GM21737 (cell line): ENCODE results near the gene ZNF219.

Experiments used
- ATAC-seq: cut with Tn5 transposase; IDR thresholded peaks from one replicate; pipeline ENCODE4 v1.9.1; 2021; ENCODE audit warnings: mild to moderate bottlenecking, moderate library complexity; ENCODE audit not compliant: unreplicated experiment

The ZNF219 gene

GRCh38 chr14:21088687-21089086 lies 9.8 kb downstream of the ZNF219 start:
- no peak for ATAC-seq

- ATAC-seq = no peak
These were observed 11.0 kb downstream of the ZNF219 start for GRCh38 chr14:21087294-21088091.

GRCh38 chr14:21086908-21087293 lies 11.6 kb downstream of the ZNF219 start:
- ATAC-seq = no peak

- no peak for ATAC-seq
These were observed 13.2 kb downstream of the ZNF219 start for GRCh38 chr14:21084998-21085853.

GRCh38 chr14:21084396-21084795 lies 14.1 kb downstream of the ZNF219 start:
- no peak for ATAC-seq

GRCh38 chr14:21083565-21084325 lies 14.7 kb downstream of the ZNF219 start:
- no peak for ATAC-seq

- ATAC-seq = no peak
These were observed 16.8 kb downstream of the ZNF219 start for GRCh38 chr14:21081521-21082142.

GRCh38 chr14:21078726-21079125 lies 19.7 kb downstream of the ZNF219 start:
- ATAC-seq = no peak

GRCh38 chr14:21078287-21078686 lies 20.2 kb downstream of the ZNF219 start:
- no peak for ATAC-seq

GRCh38 chr14:21077672-21078071 lies 20.8 kb downstream of the ZNF219 start:
- ATAC-seq = no peak

GRCh38 chr14:21075719-21076437 lies 22.6 kb downstream of the ZNF219 start:
- no peak for ATAC-seq

GRCh38 chr14:21074398-21075272 lies 23.8 kb downstream of the ZNF219 start:
- no peak for ATAC-seq

GRCh38 chr14:21073921-21074320 lies 24.5 kb downstream of the ZNF219 start:
- no peak for ATAC-seq

GRCh38 chr14:21072781-21073339 lies 25.6 kb downstream of the ZNF219 start:
- no peak for ATAC-seq

GRCh38 chr14:21072031-21072473 lies 26.4 kb downstream of the ZNF219 start:
- no peak for ATAC-seq

- peak; percentile 65 for ATAC-seq
These were observed 27.0 kb downstream of the ZNF219 start for GRCh38 chr14:21071225-21072030.

GRCh38 chr14:21070610-21071224 lies 27.7 kb downstream of the ZNF219 start:
- no peak for ATAC-seq
